Stimulated activated CD4-positive, alpha-beta T cell treated with anti-CD3 and anti-CD28 coated beads, TNF-alpha, amount 100 ng/mL, for 48 hours (primary cell): ENCODE data around the gene TEX38.
"Not testable (repeated sequence)": the region's sequence is repeated elsewhere in the genome, so short reads cannot be mapped to it uniquely, and the experiment has no call there.

ENCODE experiments used
- DNase-seq, 3 donors: peaks; one replicate each; pipeline ENCODE4 v3.0.0-alpha.2; 2020; ENCODE audit warnings: low read depth in 3 of 3

The TEX38 gene

DNA sequence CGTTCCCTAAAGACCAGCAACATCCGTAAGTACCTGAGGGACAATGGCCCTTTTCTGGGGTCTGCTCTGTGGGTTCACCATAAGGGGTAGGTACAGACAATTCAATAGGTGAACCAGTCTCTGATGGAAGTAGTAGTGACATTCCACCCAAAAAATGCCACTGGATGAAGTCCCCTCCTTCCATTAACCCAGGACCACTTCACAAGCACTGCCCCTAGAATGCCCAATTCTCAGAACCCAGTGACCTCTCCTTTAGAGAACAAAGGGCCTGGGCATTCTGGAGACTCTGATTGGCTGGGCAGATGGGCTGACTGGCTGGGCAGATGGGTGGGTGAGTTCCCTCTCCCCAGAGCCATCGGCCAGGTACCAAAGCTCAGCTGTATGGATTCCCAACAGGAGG lies at the start of gene TEX38:
TSS of gene TEX38 (plus strand) at position 301 of the 400 bp plus-strand sequence. CDS start at position 382, 81 bp downstream.
- no peak for DNase-seq

DNA sequence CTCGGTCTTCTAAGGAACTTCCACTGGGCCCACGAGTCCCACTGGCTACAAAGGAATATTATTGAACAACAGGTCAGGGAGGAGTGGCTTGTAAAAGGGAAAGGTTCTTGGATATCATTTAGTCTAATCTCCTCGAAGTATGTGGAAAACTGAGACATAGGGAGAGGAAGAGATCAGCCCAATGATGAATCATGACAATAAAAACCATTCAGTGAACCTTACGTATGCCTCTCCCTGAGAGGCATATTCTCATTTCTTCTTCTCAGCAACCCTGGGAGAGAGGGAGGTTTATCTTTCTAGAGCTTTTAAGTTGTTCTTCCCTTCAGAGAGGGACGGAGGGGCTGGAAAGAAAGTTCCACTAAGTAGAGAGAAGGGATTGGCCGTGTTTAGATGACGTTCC lies 49.7 kb upstream of the TEX38 start:
- DNase-seq, result no peak

DNA sequence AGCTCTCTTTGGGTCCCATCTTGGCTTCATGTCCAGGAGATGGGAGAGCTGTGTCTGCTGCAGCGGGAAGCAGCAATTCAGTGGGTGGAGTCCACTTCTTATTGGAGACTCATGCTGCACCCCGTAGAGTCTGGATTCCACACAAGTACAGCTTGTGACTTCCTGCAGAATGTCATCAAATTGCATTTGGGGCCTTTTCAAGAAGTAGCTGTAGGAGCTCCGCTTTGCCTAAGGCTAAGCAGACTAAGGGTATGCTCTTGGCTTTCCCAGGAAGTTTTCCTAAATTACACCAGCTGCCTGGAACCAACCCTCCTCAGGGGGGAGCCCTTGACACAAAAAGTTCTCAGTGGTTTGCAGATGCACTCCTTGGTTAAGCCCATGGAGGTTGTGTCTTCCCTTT lies 49.3 kb upstream of the TEX38 start:
- no peak for DNase-seq

DNA sequence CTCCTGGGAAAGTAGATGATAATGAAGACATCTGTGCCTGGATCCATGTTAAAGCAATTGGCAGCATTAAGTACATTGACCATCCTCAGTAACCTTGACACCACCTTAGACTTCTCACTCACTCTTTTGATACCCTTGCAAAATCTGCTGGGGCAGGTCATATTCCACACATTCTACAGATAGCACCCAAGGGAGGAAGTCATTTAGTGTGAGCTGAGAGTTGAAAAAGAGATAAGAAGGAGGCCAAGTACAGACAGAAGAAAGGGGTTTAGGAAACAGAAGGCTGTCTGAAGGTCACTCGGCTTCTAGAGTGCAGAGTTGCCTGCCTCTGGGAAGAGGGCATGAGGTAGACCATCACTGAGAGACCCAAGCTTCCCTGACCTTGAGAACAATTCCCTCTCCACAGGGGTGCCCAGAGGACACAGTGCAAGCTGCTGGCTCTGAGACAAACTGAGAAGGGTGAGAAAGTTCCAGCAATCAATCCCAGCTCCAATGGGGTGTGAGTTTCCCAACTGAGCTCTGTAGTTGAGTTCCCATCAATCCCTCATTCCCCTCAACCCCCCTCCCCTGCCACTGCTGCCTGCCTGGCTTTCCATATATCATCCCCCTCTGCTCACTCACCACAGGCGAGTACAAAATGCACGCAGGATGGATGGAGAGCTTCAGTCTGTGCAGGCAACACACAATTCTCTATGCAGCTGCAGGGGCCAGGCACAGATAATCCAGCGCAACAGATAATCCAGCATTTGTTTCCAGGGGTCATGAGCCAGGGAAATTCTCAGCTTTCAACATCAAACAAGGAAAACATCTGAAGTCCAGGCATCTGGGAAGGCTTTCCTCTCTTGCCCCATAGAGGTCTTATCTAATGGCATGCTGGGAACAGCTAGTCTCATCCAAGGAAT lies 47.7 kb upstream of the TEX38 start:
- no peak for DNase-seq

DNA sequence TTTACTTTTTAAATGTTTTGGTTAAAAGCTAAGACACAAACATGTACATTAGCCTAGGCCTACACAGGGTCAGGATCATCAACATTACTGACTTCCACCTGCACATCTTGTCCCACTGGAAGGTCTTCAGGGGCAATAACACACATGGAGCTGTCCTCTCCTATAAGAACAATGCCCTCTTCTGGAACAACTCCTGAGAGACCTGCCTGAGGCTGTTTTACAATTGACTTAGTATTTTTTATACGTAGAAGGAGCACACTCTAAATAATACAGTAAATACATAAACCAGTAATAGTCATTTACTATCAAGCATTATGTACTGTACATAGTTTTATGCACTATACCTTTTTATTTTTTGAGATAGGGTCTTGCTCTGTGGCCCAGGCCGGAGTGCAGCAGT lies 40.9 kb upstream of the TEX38 start:
- no peak for DNase-seq

DNA sequence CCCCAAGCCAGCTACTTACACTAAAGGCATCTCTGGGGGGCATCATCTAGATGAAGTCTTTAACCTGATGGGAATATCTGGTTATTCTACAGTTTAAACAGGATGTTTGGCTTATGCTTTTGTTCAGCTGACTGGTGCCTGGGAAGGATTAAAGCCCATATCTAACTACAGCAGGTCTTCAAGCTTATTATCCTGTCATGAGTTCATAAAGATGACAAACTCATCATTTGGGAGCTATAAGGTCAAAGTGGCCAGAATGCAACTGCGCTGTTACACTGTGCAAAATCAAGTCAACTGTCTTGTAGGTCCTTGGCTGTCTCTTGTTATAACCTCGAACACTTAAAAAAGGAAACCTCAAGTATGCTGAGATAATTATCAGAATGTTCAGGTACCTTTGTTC lies 36.4 kb upstream of the TEX38 start:
- no peak for DNase-seq

DNA sequence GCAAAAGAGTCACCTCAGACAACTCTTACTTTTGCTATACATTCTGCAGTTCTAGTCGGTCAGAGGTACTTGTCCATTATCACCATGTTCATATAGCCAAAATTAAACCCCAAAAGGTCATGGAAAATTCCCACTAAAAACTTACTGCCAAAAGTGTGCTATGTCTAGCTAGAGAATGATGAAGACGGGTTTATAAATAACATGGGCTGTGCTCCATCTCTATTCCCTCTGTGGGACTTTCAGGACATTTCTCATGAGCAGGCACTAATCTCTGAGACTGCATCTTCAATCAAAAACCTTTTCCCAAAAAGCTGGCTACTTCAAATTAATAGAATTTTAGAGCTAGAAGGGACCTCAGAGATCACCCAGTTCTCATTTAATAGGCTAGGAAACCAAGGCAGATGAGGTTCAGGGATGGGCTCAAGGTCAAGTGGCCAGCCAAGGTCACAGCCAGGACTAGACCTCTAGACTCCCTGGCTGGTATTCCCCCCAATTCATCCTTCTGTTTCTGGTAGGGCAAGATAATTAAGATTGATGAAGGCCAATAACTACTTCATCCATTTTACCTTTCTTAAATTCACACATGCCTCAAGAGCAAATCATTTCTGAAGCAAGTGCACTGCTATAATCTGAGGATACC lies 34.1 kb upstream of the TEX38 start:
- DNase-seq, result no peak

DNA sequence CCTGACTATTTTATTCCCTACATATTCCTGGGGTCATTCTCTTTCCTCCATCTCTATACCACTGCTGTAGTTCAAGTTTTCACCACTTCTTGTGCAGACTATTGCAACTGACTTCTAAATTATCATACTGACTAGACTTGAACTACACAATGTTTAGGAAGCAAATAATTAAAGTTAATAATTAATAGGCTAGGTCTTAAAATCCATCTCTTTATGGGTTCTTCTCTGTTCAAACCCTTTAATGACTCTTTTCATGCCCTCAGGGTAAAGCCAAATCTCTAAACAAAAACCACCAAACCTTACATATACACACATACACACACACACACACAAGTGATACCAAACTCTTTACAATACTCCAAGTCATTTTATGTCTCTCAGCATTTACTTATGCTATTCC lies 32.7 kb upstream of the TEX38 start:
- no peak for DNase-seq

DNA sequence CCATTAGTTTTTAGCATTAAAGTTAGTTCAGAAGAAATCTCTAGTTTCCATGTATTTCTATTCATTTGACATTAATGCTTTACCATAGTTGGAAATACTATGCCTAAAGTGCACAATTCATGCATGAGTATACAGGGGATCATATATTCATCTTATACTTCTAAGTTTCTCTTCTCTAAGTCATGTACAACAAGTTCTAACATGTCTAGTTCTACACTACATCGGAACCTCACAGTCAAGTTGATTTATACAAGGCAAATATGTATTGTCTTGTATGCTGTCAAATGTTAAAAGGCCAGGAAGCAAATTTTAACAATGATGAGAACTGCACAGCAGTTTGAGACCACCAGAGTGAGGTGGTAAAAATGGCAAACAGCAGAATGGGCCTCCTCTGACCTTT lies 32.1 kb upstream of the TEX38 start:
- DNase-seq, result no peak

DNA sequence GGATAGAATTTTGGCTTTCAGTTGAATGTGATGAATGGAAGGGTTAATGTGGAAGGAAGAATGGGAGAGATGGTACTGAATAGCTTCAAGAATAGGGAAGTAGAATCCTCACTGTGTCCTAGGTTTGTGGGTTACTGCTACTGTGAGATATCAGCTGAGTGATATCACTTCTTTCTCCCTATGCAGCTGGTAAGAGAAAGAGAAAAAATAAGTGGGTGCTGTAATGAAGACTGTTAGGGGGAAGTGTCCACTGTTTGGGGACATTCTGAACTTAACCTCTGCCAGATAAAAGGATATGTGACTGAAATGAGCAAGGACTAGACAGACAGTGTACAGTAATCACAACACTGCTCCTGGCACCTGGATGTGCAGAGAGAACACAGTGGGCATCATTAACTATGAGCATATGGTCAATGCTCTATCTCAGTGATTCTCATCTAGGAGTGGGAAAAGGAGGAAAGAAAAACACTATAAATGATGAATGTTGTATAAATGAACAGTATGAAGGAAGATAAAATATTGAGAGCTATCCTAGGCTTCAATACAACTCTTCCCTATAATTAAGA lies 29.5 kb upstream of the TEX38 start:
- no peak for DNase-seq

DNA sequence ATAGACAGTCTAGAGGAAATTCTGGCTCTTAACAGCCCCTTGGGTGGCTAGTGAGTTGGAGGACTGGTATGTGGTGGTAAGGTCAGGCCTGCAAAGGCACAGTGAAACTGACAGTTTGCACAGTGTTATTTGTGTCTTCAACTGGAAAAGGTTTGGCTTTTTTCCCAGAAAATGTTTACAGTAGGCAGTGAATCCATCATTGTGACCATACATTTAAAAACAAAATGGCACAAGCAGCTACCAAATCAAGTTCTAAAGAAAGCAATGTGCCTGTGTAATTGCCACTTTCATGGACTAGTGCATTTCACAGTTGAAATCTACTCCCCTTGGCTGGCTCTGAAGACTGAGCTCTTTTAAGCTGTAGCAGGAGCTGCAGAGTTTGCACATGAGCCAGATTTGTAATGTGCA lies 28.3 kb upstream of the TEX38 start:
- DNase-seq, result no peak

DNA sequence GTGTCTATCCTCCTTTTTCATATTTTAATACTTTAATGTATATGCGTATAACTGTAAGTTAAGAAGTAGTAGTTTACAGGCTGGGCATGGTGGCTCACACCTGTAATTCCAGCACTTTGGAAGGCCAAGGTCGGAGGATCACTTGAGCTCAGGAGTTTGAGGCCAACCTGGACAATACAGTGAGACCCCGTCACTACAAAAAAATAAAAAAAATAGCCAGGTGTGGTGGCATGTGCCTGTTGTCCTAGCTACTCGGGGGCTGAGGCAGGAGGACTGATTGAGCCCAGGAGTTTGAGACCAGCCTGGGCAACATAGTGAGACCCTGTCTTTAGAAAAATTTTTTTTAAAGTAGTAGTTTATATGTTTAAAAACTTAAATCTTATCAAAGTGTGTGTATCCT lies 25.8 kb upstream of the TEX38 start:
- DNase-seq, result no peak

DNA sequence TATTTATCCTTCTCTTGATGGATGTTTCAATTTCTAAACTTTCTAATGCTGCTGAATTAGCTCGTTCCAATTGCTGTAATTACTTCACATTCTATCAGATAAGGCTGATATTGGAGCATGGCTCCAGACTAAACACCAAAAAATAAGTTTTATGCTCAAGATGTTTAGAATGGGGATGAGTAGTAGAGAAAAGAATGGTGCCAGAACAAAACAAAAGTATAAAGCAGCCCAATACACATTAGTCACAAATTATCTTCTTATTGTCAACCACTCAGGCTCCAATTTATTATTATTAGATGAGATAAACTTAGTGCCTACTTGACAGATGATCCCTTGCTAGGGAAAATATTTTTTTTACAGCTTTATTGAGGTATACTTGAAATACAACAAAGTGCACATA lies 25.3 kb upstream of the TEX38 start:
- no peak for DNase-seq

DNA sequence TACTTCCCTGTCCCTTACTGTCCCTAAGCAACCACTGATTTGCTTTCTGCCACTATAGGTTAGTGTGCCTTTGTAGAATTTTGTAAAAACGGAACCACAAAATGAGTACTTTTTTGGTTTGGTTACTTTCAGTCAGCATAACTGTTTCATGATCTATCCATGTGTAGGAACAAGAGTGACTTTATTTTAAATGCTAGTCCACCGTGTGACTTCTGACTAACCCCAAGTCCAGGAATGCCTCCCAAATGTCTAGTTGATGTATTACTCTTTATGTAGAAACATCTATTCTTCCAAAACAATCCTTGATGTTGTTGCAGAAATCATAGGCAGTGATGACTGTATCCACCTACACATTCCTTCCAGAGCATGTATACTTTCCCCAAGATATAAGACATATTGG lies 24.8 kb upstream of the TEX38 start:
- no peak for DNase-seq

DNA sequence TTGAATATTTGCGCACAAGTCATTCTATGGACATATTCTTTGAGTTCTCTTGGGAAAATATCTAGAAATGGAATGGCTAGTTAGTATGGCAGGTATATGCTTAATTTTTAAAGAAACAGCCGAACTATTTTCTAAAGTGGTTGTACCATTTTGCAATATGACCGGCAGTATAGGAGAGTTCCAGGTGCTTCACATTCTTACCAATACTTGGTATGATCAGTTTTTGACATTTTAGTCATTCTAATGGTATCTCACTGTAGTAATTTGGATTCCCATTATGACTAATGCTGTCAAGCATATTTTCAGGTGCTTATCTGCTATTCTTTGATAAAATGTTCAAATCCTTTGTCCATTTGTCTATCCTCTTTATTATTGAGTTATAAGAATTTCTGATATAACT lies 24.0 kb upstream of the TEX38 start:
- no peak for DNase-seq

DNA sequence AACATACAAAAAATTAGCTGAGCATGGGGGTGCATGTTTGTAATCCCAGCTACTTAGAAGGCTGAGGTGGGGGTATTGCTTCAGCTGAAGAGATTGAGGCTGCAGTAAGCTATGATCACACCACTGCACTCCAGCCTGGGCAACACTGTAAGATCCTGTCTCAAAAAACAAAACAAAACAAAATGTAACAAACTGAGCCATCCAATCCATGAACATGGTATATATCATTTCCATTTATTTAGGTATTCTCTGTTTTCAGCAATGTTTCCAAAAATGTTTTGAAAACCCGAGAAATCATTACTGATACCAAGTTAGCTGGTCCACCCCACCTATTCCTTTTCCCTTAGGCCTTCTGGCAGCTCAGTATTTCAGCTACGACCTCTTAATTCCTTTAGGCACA lies 21.9 kb upstream of the TEX38 start:
- no peak for DNase-seq

DNA sequence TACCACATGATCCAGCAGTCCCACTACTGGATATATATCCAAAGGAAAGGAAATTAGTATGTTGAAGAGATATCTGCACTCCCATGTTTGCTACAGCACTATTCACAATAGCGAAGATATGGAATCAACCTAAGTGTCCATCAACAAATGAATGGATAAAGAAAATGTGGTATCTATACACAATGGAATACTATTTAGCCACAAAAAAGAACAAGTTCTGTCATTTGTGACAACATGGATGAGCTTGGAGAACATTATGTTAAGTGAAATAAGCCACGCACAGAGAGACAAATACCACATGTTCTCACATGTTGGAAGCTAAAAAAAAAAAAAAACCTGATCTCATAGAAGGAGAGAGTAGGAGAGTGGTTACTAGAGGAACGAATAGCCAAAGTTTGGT lies 21.2 kb upstream of the TEX38 start:
- DNase-seq, result no peak

DNA sequence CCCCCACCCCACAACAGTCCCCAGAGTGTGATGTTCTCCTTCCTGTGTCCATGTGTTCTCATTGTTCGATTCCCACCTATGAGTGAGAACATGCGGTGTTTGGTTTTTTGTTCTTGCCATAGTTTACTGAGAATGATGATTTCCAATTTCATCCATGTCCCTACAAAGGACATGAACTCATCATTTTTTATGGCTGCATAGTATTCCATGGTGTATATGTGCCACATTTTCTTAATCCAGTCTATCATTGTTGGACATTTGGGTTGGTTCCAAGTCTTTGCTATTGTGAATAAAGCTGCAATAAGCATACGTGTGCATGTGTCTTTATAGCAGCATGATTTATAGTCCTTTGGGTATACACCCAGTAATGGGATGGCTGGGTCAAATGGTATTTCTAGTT lies 20.5 kb upstream of the TEX38 start:
- DNase-seq, result not testable (repeated sequence)

DNA sequence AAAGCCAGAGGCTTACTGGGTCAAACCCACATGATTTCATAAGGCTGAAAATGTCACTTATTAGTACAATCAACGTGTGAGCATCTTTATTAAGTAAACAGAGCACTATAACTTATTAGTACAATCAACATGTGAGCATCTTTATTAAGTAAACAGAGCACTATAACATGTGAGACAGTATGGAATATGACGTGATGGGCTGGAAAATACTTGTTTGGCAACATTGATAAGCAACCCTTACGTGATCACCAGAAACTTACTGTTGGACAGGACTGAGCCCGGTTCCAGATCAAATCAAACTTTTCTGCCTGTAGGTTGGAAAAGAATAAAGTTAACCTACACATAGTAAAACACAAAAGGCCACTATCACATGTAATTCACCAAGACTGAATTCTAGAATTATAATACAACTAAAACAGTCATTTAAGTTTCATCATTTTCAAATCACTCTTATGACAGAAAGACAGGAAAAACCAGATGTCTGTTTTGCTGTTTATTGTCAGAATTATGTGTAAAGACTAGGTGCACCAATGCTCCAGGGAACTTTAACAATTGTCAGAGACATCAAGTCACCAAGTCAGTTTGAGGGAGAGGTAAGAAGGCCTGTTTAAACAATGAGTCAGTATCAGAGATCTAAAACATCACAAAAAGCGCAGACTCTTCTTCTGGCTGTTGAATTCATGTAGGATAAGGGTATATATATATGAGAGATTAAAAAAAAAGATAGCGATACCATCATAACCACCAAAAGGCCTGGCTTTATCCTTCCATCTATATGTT lies 19.1 kb upstream of the TEX38 start:
- no peak for DNase-seq

DNA sequence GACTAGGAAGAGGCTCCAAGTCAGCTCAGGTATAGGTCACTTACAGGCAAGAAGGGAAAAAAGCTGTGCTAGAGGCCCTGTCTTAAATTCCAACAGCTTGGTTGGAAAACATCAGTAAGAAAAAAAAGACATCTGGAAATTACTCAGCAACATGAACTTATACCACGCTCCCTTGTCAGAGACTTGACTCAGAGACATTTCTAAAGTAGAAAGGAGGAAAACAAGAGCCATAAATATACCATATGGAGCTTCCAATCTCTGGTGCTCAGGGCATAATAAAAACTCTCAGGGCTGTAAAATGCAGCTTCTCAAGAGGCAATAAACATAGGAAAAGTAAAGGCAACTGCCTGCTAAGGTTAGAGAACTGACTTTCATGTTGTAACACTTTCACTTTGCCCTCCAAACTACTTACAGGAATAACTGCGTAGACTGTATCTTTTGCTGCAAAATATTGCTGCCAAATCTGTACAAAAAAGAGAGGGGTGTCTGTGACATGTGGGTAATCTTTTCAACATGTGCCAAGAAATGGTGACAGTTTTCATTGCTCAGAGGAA lies 18.2 kb upstream of the TEX38 start:
- DNase-seq, result no peak

DNA sequence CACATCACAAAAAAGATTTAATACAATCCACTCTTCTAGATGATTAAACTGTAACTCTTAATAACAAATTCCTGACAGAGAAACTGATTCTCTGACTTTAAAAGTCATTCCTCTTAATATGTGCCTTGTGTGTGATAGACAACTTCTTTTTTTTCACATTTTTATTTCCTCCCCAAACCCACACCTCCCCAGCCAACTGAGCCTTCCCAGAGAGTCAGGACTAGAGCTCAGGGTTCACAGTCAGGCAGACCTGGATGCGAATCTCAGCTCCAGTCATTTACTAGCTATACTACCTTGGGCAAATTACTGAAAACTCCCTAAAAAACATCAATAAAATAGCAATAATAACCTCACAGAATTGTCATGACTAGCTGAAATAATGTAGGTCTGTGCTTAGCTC lies 17.6 kb upstream of the TEX38 start:
- no peak for DNase-seq

DNA sequence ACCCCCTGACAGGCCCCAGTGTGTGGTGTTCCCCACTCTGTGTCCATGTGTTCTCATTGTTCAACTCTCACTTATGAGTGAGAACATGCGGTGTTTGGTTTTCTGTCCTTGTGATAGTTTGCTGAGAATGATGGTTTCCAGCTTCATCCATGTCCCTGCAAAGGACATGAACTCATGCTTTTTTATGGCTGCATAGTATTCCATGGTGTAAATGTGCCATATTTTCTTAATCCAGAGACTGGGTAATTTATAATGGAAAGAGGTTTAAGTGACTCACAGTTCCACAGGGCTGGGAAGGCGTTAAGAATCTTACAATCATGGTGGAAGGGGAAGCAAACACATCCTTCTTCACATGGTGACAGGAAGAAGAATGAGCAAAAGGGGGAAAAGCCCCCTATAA lies 17.0 kb upstream of the TEX38 start:
- not testable (repeated sequence) for DNase-seq
